GM23248 (cell line): ENCODE measurements around the gene CNOT6.

ENCODE experiments used
- EZH2 ChIP-seq: fragments of 200-600 bp; sonication (generic); IDR thresholded peaks from 2 replicates; pipeline ENCODE4 v1.6.1; 2018; ENCODE audit warnings: antibody characterized with exemption, mild to moderate bottlenecking; ENCODE audit not compliant: insufficient read depth, poor library complexity, severe bottlenecking
- EZH2phosphoT487 ChIP-seq: fragments of 200-600 bp; sonication (generic); IDR thresholded peaks from 2 replicates; pipeline ENCODE4 v1.6.1; 2018; ENCODE audit warnings: antibody characterized with exemption, moderate library complexity, mild to moderate bottlenecking, low read depth; ENCODE audit not compliant: insufficient read depth

DNA sequence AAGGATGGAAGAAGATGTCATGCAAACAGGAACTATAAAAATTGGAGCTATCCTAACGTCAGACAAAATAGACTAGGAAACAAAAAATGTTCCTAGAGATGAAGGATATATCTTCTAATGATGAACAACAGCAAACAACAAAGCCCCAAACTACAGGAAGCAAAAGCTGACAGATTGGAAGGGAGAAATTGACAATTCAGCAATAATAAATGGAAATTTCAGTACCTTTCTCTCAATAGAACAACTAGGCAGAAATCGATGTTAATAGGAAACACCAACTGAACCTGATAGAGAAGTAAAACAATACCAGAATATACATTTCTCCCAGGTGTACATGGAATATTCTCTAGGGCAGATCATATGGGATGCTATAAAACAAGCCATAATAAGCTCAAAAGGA, 89.6 kb downstream of the CNOT6 start:
- no peak for TF ChIP-seq EZH2phosphoT487
- TF ChIP-seq EZH2, result no peak
